NCI-H2196 treated with DMSO at 0.1 percent for 48 hours (cell line): ENCODE measurements around the gene R3HCC1L.
"Not testable (repeated sequence)": the region's sequence is repeated elsewhere in the genome, so short reads cannot be mapped to it uniquely, and the experiment has no call there.

ENCODE experiments used
- DNase-seq: peaks from one replicate; lab custom pipeline; 2025; ENCODE audit not compliant: unreplicated experiment; lab: John Stamatoyannopoulos, UW

Gene R3HCC1L

DNA sequence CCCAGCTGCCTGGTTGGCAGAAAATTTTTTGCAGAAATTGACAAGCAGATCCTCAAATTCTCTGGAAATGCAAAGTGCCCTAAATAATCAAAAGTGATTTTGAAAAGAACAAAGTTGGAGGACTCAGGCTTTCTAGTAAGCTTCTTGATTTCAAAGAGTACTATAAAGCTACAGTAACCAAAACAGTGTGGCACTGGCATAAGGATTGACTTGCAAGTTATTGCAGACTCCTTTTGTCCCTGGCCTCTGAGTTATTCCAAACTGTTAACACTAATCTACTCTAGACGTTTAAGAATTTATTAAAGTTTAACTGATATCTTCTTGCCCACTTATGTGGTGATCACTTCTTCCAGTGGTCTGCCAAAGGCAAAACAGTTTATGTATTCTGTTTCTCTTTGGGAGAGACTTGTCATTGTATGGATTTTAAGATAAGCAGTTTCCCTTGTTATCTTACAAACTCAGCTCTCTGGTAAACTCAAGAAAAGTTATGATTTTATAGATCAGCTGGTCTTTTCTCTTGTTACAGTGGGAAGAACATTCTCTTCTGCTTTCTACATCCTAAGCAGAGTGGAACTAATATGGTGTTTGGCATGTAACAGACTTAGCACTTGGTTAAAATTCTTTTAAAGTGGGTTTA lies 92.2 kb downstream of the R3HCC1L start:
- DNase-seq: no peak

DNA sequence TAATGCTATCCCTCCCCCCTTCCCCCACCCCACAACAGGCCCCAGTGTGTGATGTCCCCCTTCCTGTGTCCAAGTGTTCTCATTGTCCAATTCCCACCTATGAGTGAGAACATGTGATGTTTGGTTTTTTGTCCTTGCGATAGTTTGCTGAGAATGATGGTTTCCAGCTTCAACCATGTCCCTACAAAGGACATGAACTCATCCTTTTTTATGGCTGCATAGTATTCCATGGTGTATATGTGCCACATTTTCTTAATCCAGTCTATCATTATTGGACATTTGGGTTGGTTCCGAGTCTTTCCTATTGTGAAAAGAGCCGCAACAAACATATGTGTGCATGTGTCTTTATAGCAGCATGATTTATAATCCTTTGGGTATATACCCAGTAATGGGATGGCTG lies 93.3 kb downstream of the R3HCC1L start:
- DNase-seq: not testable (repeated sequence)

DNA sequence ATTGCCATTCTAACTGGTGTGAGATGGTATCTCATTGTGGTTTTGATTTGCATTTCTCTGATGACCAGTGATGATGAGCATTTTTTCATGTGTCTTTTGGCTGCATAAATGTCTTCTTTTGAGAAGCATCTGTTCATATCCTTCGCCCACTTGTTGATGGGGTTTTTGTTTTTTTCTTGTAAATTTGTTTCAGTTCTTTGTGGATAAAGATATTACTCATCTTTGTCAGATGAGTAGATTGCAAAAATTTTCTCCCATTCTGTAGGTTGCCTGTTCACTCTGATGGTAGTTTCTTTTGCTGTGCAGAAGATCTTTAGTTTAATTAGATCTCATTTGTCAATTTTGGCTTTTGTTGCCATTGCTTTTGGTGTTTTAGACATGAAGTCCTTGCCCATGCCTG lies 93.8 kb downstream of the R3HCC1L start:
- DNase-seq: not testable (repeated sequence)

DNA sequence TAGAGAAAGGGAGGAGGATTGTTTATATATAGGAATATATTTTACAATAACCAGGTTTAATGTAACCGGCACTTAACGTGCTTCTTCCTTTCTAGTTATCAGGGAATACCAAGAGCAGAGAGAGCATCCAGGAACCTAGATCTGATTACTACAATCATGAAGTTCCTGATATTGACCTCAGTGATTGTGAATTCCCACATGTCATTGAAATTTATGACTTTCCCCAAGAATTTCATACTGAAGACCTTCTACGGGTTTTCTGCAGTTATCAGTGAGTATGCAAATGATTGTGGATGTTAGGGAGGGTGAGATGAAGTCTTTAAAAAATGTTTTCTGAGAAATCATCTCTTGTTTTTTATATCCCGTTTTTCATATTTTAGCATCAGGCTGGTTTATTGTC lies 97.0 kb downstream of the R3HCC1L start:
- DNase-seq: no peak

DNA sequence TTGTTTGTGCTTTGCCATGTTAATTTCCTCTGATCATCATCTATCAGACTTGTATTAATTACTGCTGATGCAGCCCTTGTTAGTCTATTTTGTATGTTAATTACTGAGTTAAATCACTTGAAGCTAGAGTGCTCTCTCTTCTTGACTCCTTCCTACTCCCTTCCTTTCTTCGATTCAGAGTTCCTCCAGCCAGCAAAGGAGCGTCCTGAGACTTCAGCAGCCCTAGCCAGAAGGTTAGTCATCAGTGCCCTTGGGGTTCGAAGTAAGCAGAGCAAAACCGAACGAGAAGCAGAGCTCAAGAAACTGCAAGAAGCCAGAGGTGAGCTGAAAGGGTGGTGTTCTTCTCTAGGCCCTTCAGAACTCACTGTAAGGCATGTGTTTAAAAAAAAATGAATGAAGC lies 101.4 kb downstream of the R3HCC1L start:
- no peak for DNase-seq

DNA sequence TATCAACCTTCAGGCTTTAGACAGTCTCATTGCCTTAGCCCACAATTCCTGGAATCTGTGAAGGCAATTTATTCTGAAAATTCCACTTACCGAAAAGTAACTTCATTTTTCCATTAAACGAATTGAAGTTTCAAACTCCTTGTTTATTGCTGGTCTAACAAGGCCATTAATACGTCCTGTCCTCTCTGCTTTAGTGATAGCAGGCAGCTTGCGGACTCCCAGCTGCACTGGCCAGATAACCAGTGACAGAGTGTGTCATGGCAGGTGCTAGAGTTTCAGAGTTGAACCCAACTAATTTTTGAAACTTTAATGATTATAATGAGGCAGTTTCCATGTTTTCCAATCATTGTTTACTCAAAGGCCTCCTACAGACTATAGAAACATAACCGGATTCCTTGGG lies 102.4 kb downstream of the R3HCC1L start:
- no peak for DNase-seq

DNA sequence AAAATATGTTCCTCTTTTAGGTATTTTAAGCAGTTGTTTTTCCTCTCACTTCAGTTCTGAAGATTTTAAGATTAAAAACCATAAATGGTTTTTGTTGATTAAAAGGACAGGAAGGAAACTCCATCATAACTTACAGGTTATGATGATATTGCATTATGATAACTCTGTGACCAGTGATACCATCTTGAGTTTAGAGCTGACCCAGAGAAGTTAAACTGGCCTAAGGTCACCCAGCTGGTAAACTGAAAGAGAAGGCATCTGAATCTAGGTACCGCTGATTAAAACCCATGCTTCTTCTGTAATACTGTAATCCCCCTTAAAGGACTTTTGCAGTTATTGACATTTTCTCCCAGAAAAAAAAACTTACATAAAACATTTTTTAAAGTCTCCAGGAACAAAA lies 103.9 kb downstream of the R3HCC1L start:
- DNase-seq: no peak

DNA sequence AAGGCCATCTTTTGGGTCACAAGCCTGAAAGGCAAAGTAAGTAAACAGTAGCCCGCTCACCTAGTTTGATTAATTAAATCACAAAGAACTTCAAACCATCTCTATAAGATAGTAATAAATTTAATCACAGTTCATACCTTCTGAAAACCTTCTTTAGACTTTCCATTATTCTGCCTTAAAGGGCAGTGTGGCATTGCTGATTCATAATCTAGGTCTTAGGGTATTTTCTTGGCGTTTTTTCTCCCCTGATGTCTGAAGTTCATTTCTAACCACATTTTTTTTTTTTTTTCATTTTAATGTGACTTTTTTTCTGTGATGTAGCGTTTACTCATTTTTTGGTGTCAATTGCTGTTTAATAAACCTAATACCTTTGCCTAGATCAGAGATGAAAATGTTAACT lies 106.1 kb downstream of the R3HCC1L start:
- no peak for DNase-seq

DNA sequence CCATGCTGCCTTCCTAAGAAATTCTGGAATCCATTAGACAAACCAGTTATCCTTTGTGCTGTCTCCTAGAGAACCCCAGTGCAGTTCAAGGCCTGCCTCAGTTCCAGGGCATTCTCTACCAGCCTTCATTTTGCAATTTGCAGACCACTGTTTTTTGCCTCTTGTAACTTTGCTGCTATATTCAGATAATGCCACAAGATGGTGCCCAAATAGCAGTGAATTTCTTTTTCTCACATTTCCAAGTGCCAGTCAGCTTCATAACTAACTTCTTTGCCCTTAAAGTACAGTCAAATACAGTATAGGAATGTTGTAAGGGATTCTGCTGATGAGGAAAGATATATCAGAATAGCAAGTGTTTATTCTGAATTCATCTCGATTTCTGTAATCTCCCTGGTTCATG lies 108.4 kb downstream of the R3HCC1L start:
- DNase-seq: no peak

DNA sequence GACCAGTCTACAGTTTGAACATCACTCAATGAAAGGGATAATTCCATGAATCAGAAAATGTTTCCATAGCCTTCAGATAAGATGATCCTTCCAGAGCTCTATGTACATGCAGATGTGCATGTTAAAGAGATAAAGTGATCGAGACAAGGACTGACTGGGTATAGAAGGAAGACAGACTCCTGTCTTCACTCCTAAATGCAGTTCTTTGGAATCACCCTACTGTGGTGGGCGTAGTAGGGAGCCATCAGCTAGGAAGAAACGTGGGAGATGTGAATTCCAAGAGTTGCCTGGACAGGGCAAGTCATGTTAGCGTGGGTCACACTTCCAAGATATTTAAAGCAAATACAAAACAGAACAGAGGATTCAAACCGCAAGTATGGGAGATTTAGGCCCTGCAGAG lies 109.7 kb downstream of the R3HCC1L start:
- DNase-seq: no peak

DNA sequence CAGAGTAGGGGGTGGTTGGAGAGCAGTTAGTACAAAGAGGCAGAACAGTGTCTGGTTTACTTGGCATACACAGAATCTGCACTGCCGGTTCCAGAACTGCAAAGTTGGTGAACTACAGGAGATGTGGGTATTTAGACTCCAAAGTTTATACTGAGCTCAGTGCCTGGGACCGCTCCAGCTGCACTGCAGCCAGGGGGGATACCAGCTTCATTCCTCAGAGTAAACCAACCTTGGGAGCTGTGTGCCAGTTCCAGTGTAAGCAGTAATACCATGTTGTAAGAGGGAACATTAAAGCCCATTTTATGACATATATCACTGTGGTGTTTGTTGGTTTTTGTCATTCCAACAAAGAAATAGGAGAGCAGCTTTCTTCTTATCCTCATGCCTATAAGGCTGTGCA lies 110.1 kb downstream of the R3HCC1L start:
- no peak for DNase-seq

DNA sequence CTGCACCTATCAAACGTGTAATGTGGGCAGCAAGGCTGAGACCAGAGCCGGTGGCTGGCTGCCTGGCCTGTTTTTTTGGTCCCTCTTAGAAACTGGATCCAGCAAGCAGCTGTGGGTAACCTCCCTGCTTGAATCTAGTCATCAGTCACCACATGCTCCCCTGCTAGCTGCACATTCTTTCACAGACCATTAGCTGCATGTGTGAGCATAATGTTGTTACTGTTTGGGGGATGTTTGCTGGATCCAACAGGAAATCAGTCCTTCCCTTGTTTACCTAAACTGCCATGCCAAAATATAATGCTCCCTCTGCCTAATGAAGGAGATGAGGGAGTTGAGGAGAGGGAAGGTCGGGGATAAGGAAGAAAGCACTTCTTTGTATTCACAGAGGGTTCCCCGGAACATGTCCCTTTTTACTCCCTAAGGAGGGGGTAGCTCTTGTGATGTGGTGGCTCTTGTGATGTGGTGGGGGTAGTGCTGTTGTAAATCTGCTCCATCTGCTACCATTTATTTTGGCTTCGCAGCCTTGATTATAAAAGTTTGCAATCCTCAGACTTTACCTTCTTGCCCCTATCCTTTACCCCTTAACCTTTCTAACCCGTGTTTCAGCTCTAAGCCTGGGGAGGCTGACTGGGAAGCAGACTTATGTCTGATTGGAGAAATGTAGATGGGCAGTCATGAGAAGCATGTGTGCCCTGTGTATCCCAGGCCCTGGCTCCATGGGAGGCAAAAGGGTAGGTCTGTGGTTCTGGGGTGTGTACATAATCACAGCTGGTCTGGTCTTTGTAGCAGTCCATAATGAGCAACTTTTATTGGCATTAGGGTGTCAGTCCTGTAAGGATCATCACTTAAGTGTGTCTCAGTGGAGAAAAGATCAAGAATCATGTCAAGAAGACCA lies 112.7 kb downstream of the R3HCC1L start:
- DNase-seq: no peak

DNA sequence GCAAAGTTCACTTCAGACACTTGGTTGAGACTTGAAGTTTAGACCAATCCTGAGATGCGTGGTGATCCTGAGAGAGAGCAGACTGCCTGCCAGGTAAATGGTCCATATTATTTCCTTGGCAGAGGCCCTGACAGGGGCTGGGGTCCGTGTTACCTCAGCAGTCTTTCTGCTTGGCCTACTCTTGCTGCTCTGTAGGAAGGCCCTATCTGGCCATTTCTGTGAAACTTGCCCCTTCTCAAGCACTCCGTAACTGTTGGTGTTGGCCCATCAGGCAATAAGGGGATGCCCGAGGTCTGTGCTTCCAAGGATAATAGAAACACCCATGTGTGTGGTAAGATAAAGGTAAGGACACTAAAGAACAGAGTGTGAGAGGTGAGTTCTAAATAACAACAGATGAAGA lies 113.6 kb downstream of the R3HCC1L start:
- no peak for DNase-seq

DNA sequence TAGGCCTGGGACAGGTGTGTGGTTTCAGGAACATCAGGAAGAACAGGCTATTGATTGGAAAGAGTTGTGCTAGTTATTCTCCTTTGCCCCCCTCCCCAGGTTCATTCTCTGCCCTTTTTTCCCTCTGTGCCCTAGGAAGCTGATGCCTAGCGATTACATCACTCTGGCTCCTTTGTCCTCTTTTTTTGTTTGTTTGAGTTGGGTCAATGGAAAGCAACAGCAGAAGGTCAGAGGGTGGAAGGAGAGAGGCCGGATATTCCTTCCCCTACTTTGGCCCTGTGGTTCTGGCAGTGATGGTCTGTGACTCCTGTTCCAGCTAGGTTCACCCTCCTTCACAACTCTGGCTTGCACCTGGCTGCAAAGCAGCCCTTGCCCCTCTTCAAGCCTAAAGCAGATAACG lies 114.7 kb downstream of the R3HCC1L start:
- DNase-seq: no peak

DNA sequence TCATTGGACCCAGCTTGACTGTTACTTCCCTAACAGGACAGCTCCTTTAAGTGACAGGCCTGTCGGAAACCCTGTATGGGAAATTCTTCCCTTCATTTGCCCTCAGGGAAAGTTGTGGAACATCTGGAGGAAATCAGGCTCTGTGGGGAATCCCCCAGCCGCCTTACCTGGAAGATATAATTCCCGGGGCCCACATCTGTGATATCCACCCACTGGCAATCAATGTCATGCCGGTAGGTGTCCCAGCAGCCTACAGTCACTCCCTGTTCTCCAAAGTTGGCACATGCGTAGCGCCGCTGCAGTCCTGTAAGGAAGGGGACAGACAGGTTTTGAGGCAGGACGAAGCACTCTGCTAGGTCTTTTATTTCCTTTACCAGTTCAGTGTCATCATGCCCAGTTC lies 116.9 kb downstream of the R3HCC1L start:
- no peak for DNase-seq

DNA sequence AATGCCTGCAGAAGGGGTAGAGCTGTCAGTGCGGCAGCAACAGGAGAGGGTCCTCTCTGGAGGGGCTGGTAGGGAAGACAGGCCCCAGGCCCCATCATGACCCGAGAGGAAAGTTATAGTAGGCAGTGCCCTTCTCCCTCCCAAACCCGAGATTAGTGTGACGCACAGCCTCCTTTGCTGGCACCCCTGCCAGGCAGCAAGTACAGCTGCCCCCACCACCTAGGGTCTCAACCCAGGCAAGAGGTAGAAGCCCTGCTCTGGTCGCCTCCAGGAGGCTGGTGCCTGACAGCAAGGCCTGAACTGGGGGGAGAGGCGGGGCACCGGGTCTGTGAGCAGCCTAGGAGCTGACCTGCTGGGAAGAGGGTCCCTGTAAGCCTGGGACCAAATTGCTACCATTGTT lies 118.0 kb downstream of the R3HCC1L start:
- no peak for DNase-seq

DNA sequence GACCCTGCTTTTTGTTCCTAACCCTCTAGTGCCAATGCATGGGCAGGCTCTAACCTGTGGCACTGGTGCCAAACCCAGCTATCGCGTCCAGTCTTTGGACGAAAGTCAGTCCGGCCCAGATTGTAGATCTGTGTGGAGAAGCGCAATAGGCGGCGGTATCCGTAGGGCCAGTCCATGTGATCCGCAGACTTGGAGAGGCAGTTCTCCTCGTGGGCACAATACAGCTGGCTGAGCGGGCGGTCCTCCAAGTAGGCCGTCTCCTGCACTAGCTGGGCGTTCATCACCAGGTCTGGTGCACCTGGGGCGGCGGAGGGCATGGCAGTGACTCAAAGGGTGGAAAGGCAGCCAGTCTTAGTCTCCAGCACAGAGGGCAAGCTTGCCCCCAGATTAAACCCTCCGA lies 119.0 kb downstream of the R3HCC1L start:
- no peak for DNase-seq

DNA sequence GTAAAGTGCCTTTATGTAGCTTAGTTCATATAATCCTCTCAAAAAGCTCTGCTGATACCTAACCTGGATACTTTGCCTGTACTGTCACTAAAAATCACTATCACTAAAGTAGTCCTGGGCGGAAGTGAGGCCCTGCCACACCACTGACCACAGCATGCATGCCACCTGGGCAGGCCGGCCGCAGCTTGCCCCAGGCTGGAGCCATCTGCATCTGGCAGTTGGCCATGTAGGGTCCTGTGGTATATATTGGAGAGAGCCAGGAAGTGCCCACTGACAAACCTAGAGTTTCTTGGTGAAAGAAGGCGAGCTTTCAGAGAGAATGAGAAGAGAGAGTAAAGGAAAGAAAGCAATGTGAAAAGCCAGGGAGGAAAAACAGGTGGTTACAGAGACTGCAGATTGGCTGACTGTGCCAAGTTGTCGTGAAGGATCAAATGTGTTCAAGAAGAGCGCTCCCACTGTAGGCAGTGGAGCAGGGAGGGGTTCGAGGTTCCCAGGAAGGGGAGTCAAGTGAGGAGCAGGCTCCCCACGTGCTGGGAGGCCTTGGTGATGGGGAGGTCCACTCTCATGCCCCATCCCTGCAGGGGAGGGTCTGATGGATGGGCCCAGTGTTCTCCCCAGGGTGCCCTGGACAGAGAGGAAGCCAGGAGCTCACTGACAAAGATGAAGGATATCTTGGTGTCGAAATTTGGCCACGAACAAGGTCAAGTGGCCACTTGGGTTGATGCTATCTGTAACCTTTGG lies 119.9 kb downstream of the R3HCC1L start:
- DNase-seq: no peak

DNA sequence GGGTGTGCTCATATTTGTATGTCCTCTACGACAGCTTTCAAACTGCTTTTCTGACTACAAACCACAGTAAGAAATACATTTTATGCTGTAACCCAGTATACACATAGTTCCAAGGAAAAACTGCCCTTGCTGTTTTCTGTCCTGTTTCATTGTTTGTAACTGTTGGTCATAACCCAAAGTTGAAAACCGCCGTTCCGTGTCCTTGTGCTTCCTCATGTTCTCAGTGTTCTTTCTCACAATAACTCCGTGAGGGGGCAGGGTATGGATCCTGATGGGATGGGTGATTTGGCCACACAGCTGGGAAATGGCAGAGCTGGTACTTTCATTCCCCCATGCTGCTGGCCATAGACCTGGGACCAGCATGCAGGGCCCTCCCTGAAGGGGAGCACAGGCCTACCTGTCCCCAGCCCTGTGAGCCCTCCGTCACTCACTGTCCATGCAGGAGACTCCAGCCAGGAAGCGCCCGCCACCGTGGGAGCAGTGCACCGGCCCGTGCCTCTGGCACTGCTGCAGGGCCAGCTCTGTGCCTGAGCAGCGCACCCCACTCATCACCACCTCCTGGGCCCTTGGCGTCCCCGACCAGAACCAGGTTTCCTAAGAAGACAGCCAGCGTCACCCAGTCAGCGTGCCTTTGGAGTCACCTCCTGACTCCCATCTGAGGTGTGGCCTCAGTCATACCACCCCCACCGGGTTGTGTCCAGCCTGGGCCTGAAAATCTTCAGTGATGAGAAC lies 120.9 kb downstream of the R3HCC1L start:
- DNase-seq: no peak

DNA sequence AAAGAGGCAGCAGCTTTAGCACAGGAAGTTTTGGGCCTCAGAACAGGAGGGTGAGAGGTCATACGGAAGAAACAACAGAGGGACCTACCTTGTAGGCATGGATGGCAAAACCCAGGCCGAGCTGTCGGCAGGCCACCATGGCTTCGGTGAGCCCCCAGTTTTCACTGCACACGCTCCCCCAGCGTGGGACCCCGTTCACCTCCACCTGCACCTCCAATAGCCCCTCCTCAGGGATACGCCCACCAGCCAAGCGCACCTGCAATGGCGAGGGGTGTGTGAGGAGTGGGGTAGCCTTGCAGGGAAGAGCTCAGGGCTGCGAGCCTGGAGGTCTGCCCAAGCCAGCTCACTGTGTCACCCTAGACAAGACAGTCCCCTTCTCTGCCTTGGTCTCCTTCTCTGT lies 122.2 kb downstream of the R3HCC1L start:
- no peak for DNase-seq

DNA sequence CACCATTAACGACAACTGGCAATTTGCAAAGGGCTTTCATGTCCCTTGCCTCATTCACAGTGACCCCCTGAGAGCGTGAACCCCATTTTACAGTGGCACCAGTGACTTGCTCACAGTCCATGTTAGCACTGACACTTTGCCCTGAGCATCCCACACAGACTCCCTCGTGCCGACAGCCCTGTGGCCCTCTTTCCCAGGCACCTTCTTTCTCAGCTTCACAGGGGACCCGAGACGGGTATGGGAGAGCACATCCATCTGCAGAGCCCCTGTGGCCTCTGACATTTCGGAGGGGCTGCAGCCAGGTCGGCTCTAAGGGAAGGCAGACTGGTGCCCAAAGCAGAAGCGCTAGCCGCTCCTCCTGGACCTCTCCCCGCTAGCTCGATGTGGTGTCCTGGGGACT lies 122.7 kb downstream of the R3HCC1L start:
- no peak for DNase-seq
